Naive B cell (primary cell): ENCODE results near the gene THAP4. TPM values are rescaled to one million over a fixed set of nuclear protein-coding genes. Genes with fewer than 3 reads are reported as not detected.
A peak's percentile ranks its signal among the peaks of the same experiment; 100 is the strongest.
"Not testable (repeated sequence)": the region's sequence is repeated elsewhere in the genome, so short reads cannot be mapped to it uniquely, and the experiment has no call there.

Source experiments
- ATAC-seq, 2 donors: fragments of 150-1000 bp; cut with Tn5 transposase; 2 replicates each; pipeline ENCODE4 v1.10.0; 2021; ENCODE audit warnings: low read depth in 2 of 2, mild to moderate bottlenecking in 2 of 2, moderate library complexity in 2 of 2
- DNase-seq: peaks from one replicate; pipeline ENCODE4 v3.0.0; 2022
- H3K27ac Mint-ChIP-seq, 6 donors: one replicate each; pipeline ENCODE4 v1.8.0; 2020 to 2022; ENCODE audit warnings: mild to moderate bottlenecking in 6 of 6, mixed read lengths in 6 of 6, moderate library complexity in 5 of 6, inconsistent platforms in 2 of 6
- H3K27me3 Mint-ChIP-seq, 3 donors: one replicate each; pipeline ENCODE4 v1.8.0; 2021 to 2022; ENCODE audit warnings: mixed read lengths in 3 of 3, mild to moderate bottlenecking in 1 of 3
- H3K36me3 Mint-ChIP-seq, 2 donors: one replicate each; pipeline ENCODE4 v1.8.0; 2020 to 2022; ENCODE audit warnings: mixed read lengths in 2 of 2, inconsistent platforms in 1 of 2, mild to moderate bottlenecking in 1 of 2
- H3K4me1 Mint-ChIP-seq, 3 donors: one replicate each; pipeline ENCODE4 v1.8.0; 2020 to 2022; ENCODE audit warnings: mixed read lengths in 3 of 3, inconsistent platforms in 1 of 3, mild to moderate bottlenecking in 1 of 3, moderate library complexity in 1 of 3
- H3K4me3 Mint-ChIP-seq, 8 donors: one replicate each; pipeline ENCODE4 v1.8.0; 2020 to 2022; ENCODE audit warnings: mild to moderate bottlenecking in 8 of 8, mixed read lengths in 8 of 8, moderate library complexity in 8 of 8, inconsistent platforms in 2 of 8
- H3K9me3 Mint-ChIP-seq, 7 donors: one replicate each; pipeline ENCODE4 v1.8.0; 2020 to 2022; ENCODE audit warnings: mixed read lengths in 7 of 7, mild to moderate bottlenecking in 5 of 7, inconsistent platforms in 2 of 7, moderate library complexity in 1 of 7
- polyA plus RNA-seq, 6 donors: library from polyadenylated mRNA; unstranded; fragments of 300-500 nt; fragmentation: Illumina TruSeq; gene quantifications; one replicate each; pipeline ENCODE4 v1.2.3, GENCODE V29; 2021; ENCODE audit warnings: low read depth in 6 of 6

THAP4 gene
- polyA plus RNA-seq, 6 donors from 2014 or later = 23.8 to 48.4 (median 29.9) TPM

GRCh38 chr2:241592126-241592845 lies 44.7 kb downstream of the THAP4 start:
- H3K4me3 Mint-ChIP-seq = no peak overlapping the region
- no peak for ATAC-seq
- no peaks in the 10 kb centered on the region for H3K4me1 Mint-ChIP-seq
- H3K9me3 Mint-ChIP-seq = peaks cover 0 to 22% (median 5%) of the 10 kb centered on the region in 7 donors
- no peak for DNase-seq
- peaks cover 11 to 22% of the 10 kb centered on the region in 2 donors for H3K36me3 Mint-ChIP-seq
- H3K27me3 Mint-ChIP-seq = no peaks in the 10 kb centered on the region
- H3K27ac Mint-ChIP-seq = peak overlapping the region in 1 of 6 donors; percentile 54

- not testable (repeated sequence) for H3K27ac Mint-ChIP-seq, H3K27me3 Mint-ChIP-seq, H3K4me1 Mint-ChIP-seq, DNase-seq, H3K4me3 Mint-ChIP-seq, ATAC-seq
- Mint-ChIP-seq H3K36me3 (peaks cover 24 to 33% of the 10 kb centered on the region in 2 donors), H3K9me3 (peaks cover 5 to 35% (median 15%) of the 10 kb centered on the region in 7 donors)
These were observed 46.2 kb downstream of the THAP4 start for GRCh38 chr2:241590496-241591455.

GRCh38 chr2:241589863-241590262 lies 47.1 kb downstream of the THAP4 start:
- Mint-ChIP-seq H3K36me3 (peaks cover 32 to 40% of the 10 kb centered on the region in 2 donors), H3K9me3 (peaks cover 5 to 45% (median 21%) of the 10 kb centered on the region in 7 donors)
- not testable (repeated sequence) for H3K4me1 Mint-ChIP-seq, H3K27ac Mint-ChIP-seq, H3K4me3 Mint-ChIP-seq, H3K27me3 Mint-ChIP-seq, DNase-seq, ATAC-seq

GRCh38 chr2:241586564-241587264 lies 50.2 kb downstream of the THAP4 start:
- H3K27me3 Mint-ChIP-seq = no peaks in the 10 kb centered on the region
- DNase-seq (no peak), ATAC-seq (no peak)
- H3K9me3 Mint-ChIP-seq = peaks cover 5 to 48% (median 24%) of the 10 kb centered on the region in 7 donors
- H3K36me3 Mint-ChIP-seq = peaks cover 50 to 68% of the 10 kb centered on the region in 2 donors
- peaks cover 0 to 3% (median 0%) of the 10 kb centered on the region in 3 donors for H3K4me1 Mint-ChIP-seq
- no peak overlapping the region for H3K4me3 Mint-ChIP-seq
- H3K27ac Mint-ChIP-seq = no peak overlapping the region

DNA sequence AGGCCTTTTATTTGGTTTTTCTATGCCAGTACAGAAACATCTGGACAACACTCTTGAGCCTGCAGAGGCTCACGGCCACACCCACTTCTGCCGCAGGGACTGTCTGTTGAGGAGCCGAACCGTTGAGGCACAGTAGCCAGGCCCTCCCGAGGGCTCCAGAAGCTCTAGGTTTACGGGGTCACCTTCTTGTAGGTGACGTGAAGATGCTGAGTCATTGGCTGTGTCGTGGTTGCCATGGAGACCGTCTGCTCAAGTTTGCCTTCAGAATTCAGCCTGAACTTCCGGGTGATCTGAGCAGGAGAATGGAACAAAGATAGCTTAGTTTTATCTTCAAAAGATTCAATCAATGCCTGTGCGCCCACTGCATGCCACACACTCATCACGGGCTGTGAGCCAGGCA lies 52.5 kb downstream of the THAP4 start:
- Mint-ChIP-seq H3K9me3 (peaks cover 5 to 48% (median 24%) of the 10 kb centered on the region in 7 donors), H3K27ac (no peak overlapping the region), H3K36me3 (peaks cover 52 to 66% of the 10 kb centered on the region in 2 donors), H3K4me1 (peaks cover 0 to 3% (median 0%) of the 10 kb centered on the region in 3 donors), H3K27me3 (no peaks in the 10 kb centered on the region), H3K4me3 (no peak overlapping the region)
- ATAC-seq (no peak), DNase-seq (no peak)

- DNase-seq = no peak
- H3K27me3 Mint-ChIP-seq = no peaks in the 10 kb centered on the region
- ATAC-seq = no peak
- H3K36me3 Mint-ChIP-seq = peaks cover 46 to 63% of the 10 kb centered on the region in 2 donors
- H3K27ac Mint-ChIP-seq = no peak overlapping the region
- no peak overlapping the region for H3K4me3 Mint-ChIP-seq
- H3K9me3 Mint-ChIP-seq = peaks cover 5 to 33% (median 22%) of the 10 kb centered on the region in 7 donors
- H3K4me1 Mint-ChIP-seq = peaks cover 0 to 3% (median 0%) of the 10 kb centered on the region in 3 donors
These were observed 54.2 kb downstream of the THAP4 start for GRCh38 chr2:241582806-241583205.

GRCh38 chr2:241582328-241582727 lies 54.6 kb downstream of the THAP4 start:
- Mint-ChIP-seq H3K4me1 (peaks cover 0 to 3% (median 0%) of the 10 kb centered on the region in 3 donors), H3K27me3 (no peaks in the 10 kb centered on the region), H3K27ac (no peak overlapping the region), H3K36me3 (peaks cover 41 to 63% of the 10 kb centered on the region in 2 donors), H3K4me3 (no peak overlapping the region), H3K9me3 (peaks cover 5 to 28% (median 17%) of the 10 kb centered on the region in 7 donors)
- ATAC-seq (no peak), DNase-seq (no peak)

GRCh38 chr2:241579281-241579680 lies 57.7 kb downstream of the THAP4 start:
- ATAC-seq = no peak
- DNase-seq = no peak
- H3K4me3 Mint-ChIP-seq = no peak overlapping the region
- H3K9me3 Mint-ChIP-seq = peaks cover 0 to 2% (median 0%) of the 10 kb centered on the region in 7 donors
- H3K27me3 Mint-ChIP-seq = no peaks in the 10 kb centered on the region
- H3K4me1 Mint-ChIP-seq = peaks cover 0 to 9% (median 0%) of the 10 kb centered on the region in 3 donors
- no peak overlapping the region for H3K27ac Mint-ChIP-seq
- H3K36me3 Mint-ChIP-seq = peaks cover 20 to 39% of the 10 kb centered on the region in 2 donors

GRCh38 chr2:241577413-241578122 lies 59.4 kb downstream of the THAP4 start:
- no peak for DNase-seq
- H3K9me3 Mint-ChIP-seq = peaks cover 0 to 2% (median 0%) of the 10 kb centered on the region in 7 donors
- no peak overlapping the region for H3K4me3 Mint-ChIP-seq
- no peaks in the 10 kb centered on the region for H3K27me3 Mint-ChIP-seq
- H3K36me3 Mint-ChIP-seq = peaks cover 11 to 25% of the 10 kb centered on the region in 2 donors
- H3K4me1 Mint-ChIP-seq = peaks cover 0 to 9% (median 0%) of the 10 kb centered on the region in 3 donors
- no peak overlapping the region for H3K27ac Mint-ChIP-seq
- ATAC-seq = no peak

GRCh38 chr2:241576293-241576654 lies 60.7 kb downstream of the THAP4 start:
- Mint-ChIP-seq H3K36me3 (peaks cover 0 to 16% of the 10 kb centered on the region in 2 donors), H3K4me3 (no peak overlapping the region), H3K27ac (peak overlapping the region in 1 of 6 donors; percentile 56), H3K27me3 (no peaks in the 10 kb centered on the region), H3K4me1 (peaks cover 0 to 9% (median 0%) of the 10 kb centered on the region in 3 donors), H3K9me3 (no peaks in the 10 kb centered on the region)
- DNase-seq (no peak), ATAC-seq (no peak)

DNA sequence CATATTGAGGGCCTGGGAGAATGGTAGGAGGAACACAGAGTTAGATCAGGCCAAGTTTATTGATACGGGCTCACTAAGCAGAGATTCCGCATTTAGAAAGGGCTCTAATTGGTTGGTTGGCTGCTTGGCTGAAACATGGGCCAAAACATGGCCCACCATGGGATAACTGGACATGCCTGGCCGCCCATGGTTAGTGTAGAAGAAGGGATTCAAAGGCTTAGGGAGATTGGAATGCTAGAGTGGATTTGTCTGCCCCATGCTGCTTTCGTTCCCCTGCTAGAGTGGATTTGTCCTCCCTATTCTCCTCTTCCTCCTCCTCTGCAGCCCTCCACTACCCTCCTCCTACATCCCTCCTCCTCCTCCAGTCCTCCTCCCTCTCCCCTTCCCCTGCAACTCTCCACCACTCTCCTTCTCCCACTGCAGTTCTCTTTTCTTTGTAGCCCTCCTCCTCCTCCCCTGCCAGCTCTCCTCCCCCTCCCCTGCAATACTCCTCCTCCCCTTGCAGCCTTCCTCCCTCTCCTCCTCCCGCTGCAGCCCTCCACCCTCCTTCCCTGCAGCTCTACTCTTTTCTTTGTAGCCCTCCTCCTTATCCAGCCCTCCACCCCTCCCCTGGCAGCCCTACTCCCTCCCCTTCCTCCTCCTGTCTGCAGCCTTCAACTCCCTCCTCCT lies 61.2 kb downstream of the THAP4 start:
- Mint-ChIP-seq H3K4me1 (peaks cover 0 to 9% (median 0%) of the 10 kb centered on the region in 3 donors), H3K9me3 (no peaks in the 10 kb centered on the region), H3K27me3 (no peaks in the 10 kb centered on the region), H3K4me3 (peak overlapping the region in 1 of 8 donors; percentile 15), H3K27ac (peak overlapping the region in 1 of 6 donors; percentile 56), H3K36me3 (peaks cover 0 to 16% of the 10 kb centered on the region in 2 donors)
- no peak for DNase-seq
- no peak for ATAC-seq
